ENCODE results near the gene UBXN11. TPM values are rescaled to one million over a fixed set of nuclear protein-coding genes. Genes with fewer than 3 reads are reported as not detected.
A peak's percentile ranks its signal among the peaks of the same experiment; 100 is the strongest.

Gene UBXN11
- total and polyA plus RNA-seq, 2 of the 13 experiments (the other 11 are each of a cell fraction or from before 2014, with no cell fraction given): 9.3 to 10.4 TPM

DNA sequence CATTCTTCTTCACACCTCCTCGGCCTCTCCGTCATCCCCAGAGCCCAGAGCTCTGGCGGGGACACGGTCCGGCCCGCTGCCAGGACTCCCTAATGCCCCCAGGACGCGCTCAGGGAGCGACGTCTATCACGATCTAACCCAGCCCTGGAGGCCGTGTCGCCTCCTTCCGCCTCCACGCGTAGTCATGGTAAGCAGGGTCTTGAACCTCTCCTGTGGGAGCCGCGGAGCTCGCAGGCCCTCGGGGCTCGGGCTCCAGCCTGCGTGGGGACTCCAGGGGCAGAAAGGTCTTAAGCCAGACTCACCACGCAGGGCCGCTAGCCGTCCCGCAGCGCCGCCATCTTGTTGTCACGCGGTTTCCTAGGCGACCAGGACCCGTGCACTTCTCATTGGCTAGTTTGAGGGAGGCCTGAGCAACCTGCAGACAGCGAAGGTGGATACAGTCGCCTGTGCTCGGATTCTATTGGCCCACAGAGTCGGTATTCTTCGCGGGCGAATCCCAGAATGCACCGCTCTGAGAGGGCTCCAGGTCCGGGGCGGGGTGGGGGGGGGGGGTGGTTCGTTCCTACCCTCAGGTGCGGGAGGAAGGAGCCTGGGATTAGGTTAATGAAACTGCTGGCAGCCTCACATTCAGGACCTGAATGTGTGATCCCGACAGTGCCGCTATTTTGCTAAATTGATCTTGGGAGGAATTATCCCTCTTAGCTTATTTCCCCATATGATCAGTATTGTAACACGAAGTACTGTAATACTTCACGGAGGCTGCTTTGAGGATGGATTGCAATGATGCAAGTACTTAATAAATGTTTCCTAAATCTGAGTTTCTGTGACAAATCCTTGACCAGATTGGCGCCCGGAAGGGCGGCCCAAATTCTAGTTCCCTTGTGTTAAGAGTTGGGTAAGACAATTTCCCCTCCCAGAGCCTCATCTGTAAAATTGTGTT, at the start of gene UBXN11 (continued):
- peak; percentile 90 for TF ChIP-seq KDM5A (IDR thresholded peaks at IDR 0.05; ENCODE audit: borderline replicate concordance, low read length)
- no peak for TF ChIP-seq CEBPG (CRISPR knock-in tag; IDR thresholded peaks at IDR 0.05)
- TF ChIP-seq, protein P1, sequence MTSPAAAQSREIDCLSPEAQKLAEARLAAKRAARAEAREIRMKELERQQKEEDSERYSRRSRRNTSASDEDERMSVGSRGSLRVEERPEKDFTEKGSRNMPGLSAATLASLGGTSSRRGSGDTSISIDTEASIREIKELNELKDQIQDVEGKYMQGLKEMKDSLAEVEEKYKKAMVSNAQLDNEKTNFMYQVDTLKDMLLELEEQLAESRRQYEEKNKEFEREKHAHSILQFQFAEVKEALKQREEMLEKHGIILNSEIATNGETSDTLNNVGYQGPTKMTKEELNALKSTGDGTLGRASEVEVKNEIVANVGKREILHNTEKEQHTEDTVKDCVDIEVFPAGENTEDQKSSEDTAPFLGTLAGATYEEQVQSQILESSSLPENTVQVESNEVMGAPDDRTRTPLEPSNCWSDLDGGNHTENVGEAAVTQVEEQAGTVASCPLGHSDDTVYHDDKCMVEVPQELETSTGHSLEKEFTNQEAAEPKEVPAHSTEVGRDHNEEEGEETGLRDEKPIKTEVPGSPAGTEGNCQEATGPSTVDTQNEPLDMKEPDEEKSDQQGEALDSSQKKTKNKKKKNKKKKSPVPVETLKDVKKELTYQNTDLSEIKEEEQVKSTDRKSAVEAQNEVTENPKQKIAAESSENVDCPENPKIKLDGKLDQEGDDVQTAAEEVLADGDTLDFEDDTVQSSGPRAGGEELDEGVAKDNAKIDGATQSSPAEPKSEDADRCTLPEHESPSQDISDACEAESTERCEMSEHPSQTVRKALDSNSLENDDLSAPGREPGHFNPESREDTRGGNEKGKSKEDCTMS (CRISPR knock-in tag; conservative IDR thresholded peaks at IDR 0.05): no peak
- TF ChIP-seq ZNF75D (CRISPR knock-in tag; IDR thresholded peaks at IDR 0.05; ENCODE audit: borderline replicate concordance): no peak
- no peak for TF ChIP-seq JUN (CRISPR knock-in tag; IDR thresholded peaks at IDR 0.05)
- TF ChIP-seq ZC3H4 (CRISPR knock-in tag; IDR thresholded peaks at IDR 0.05; ENCODE audit: borderline replicate concordance): no peak
- TF ChIP-seq NR1H2 (CRISPR knock-in tag; IDR thresholded peaks at IDR 0.05; ENCODE audit: borderline replicate concordance, low read depth): no peak
- TF ChIP-seq YEATS4 (CRISPR knock-in tag; IDR thresholded peaks at IDR 0.05; ENCODE audit: borderline replicate concordance): no peak
- TF ChIP-seq ZFX (CRISPR knock-in tag; IDR thresholded peaks at IDR 0.05; ENCODE audit: low read depth): peak; percentile 77
- no peak for TF ChIP-seq CBX2 (IDR thresholded peaks at IDR 0.05; ENCODE audit: low read depth, low read length)
- no peak for TF ChIP-seq CBX2 (CRISPR knock-in tag; IDR thresholded peaks at IDR 0.05; ENCODE audit: low read depth)
- no peak for TF ChIP-seq ZNF556 (CRISPR knock-in tag; IDR thresholded peaks at IDR 0.05; ENCODE audit: borderline replicate concordance)
- TF ChIP-seq ZSCAN22 (CRISPR knock-in tag; IDR thresholded peaks at IDR 0.05): no peak
- TF ChIP-seq SMYD3 (CRISPR knock-in tag; IDR thresholded peaks at IDR 0.05): no peak
- TF ChIP-seq, protein P2, sequence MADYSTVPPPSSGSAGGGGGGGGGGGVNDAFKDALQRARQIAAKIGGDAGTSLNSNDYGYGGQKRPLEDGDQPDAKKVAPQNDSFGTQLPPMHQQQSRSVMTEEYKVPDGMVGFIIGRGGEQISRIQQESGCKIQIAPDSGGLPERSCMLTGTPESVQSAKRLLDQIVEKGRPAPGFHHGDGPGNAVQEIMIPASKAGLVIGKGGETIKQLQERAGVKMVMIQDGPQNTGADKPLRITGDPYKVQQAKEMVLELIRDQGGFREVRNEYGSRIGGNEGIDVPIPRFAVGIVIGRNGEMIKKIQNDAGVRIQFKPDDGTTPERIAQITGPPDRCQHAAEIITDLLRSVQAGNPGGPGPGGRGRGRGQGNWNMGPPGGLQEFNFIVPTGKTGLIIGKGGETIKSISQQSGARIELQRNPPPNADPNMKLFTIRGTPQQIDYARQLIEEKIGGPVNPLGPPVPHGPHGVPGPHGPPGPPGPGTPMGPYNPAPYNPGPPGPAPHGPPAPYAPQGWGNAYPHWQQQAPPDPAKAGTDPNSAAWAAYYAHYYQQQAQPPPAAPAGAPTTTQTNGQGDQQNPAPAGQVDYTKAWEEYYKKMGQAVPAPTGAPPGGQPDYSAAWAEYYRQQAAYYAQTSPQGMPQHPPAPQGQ (CRISPR knock-in tag; IDR thresholded peaks at IDR 0.05; ENCODE audit: borderline replicate concordance): no peak
- TF ChIP-seq, protein P3, sequence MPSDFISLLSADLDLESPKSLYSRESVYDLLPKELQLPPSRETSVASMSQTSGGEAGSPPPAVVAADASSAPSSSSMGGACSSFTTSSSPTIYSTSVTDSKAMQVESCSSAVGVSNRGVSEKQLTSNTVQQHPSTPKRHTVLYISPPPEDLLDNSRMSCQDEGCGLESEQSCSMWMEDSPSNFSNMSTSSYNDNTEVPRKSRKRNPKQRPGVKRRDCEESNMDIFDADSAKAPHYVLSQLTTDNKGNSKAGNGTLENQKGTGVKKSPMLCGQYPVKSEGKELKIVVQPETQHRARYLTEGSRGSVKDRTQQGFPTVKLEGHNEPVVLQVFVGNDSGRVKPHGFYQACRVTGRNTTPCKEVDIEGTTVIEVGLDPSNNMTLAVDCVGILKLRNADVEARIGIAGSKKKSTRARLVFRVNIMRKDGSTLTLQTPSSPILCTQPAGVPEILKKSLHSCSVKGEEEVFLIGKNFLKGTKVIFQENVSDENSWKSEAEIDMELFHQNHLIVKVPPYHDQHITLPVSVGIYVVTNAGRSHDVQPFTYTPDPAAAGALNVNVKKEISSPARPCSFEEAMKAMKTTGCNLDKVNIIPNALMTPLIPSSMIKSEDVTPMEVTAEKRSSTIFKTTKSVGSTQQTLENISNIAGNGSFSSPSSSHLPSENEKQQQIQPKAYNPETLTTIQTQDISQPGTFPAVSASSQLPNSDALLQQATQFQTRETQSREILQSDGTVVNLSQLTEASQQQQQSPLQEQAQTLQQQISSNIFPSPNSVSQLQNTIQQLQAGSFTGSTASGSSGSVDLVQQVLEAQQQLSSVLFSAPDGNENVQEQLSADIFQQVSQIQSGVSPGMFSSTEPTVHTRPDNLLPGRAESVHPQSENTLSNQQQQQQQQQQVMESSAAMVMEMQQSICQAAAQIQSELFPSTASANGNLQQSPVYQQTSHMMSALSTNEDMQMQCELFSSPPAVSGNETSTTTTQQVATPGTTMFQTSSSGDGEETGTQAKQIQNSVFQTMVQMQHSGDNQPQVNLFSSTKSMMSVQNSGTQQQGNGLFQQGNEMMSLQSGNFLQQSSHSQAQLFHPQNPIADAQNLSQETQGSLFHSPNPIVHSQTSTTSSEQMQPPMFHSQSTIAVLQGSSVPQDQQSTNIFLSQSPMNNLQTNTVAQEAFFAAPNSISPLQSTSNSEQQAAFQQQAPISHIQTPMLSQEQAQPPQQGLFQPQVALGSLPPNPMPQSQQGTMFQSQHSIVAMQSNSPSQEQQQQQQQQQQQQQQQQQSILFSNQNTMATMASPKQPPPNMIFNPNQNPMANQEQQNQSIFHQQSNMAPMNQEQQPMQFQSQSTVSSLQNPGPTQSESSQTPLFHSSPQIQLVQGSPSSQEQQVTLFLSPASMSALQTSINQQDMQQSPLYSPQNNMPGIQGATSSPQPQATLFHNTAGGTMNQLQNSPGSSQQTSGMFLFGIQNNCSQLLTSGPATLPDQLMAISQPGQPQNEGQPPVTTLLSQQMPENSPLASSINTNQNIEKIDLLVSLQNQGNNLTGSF (CRISPR knock-in tag; IDR thresholded peaks at IDR 0.05): no peak
- TF ChIP-seq, protein P4, sequence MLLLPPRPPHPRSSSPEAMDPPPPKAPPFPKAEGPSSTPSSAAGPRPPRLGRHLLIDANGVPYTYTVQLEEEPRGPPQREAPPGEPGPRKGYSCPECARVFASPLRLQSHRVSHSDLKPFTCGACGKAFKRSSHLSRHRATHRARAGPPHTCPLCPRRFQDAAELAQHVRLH (CRISPR knock-in tag; IDR thresholded peaks at IDR 0.05; ENCODE audit: borderline replicate concordance, low read depth): no peak
- no peak for TF ChIP-seq KDM1A (CRISPR knock-in tag; IDR thresholded peaks at IDR 0.05)
- no peak for TF ChIP-seq POLR2AphosphoS2 (IDR thresholded peaks at IDR 0.05; ENCODE audit: low read depth, low read length)
